DND-41 (cell line): ENCODE measurements around the gene LOX.

Experiments
- EZH2 ChIP-seq: IDR thresholded peaks from 3 replicates; pipeline ENCODE4 v1.6.1; 2012; ENCODE audit warnings: borderline replicate concordance, low read depth, mild to moderate bottlenecking, moderate library complexity, low read length, inconsistent platforms; ENCODE audit not compliant: severe bottlenecking
- TF ChIP-seq, protein P1 (sequence below): IDR thresholded peaks from 2 replicates; pipeline ENCODE4 v1.5.1; 2012; ENCODE audit warnings: borderline replicate concordance, low read length, moderate library complexity, mild to moderate bottlenecking; ENCODE audit not compliant: poor library complexity, severe bottlenecking; ENCODE audit errors: extremely low read depth

- no peak for TF ChIP-seq EZH2
- TF ChIP-seq, protein P1, sequence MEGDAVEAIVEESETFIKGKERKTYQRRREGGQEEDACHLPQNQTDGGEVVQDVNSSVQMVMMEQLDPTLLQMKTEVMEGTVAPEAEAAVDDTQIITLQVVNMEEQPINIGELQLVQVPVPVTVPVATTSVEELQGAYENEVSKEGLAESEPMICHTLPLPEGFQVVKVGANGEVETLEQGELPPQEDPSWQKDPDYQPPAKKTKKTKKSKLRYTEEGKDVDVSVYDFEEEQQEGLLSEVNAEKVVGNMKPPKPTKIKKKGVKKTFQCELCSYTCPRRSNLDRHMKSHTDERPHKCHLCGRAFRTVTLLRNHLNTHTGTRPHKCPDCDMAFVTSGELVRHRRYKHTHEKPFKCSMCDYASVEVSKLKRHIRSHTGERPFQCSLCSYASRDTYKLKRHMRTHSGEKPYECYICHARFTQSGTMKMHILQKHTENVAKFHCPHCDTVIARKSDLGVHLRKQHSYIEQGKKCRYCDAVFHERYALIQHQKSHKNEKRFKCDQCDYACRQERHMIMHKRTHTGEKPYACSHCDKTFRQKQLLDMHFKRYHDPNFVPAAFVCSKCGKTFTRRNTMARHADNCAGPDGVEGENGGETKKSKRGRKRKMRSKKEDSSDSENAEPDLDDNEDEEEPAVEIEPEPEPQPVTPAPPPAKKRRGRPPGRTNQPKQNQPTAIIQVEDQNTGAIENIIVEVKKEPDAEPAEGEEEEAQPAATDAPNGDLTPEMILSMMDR: no peak
These were observed 40.4 kb upstream of the LOX start for GRCh38 chr5:122118356-122118948.
